GM12878 (cell line): Measurements from ENCODE around the gene MCAT. TPM values are rescaled to one million over a fixed set of nuclear protein-coding genes. Genes with fewer than 3 reads are reported as not detected.

Experiments
- ATAC-seq: fragments of 200-7000 bp; cut with Tn5 transposase; 3 replicates; pipeline ENCODE4 v1.9.1; 2020; ENCODE audit warnings: mild to moderate bottlenecking, moderate library complexity
- BruUV-seq: library from RNA; stranded (reverse); fragments of 400-500 nt; replicated peaks from 2 replicates; lab custom pipeline; 2021; lab: Mats Ljungman, UMichigan
- CTCF ChIA-PET: fragments of 300-600 bp; sonication (Branson Sonifier 250); formaldehyde crosslinking; extraction: SDS; loops from one replicate; lab custom pipeline; 2021; ENCODE audit warnings: inconsistent platforms; lab: Yijun Ruan, JAX
- POLR2A ChIA-PET: fragments of 350-600 bp; formaldehyde crosslinking; extraction: SDS; loops from one replicate; lab custom pipeline; 2021; ENCODE audit warnings: inconsistent platforms; lab: Charles Lee
- RAD21 ChIA-PET: fragments of 300-600 bp; sonication (Branson Sonifier 250); formaldehyde crosslinking; loops from one replicate; lab custom pipeline; 2023; ENCODE audit warnings: antibody characterized with exemption; ENCODE audit not compliant: unreplicated experiment; lab: Charles Lee
- SMC1A ChIA-PET: fragments of 300-600 bp; sonication (Branson Sonifier 250); formaldehyde crosslinking; loops from one replicate; lab custom pipeline; 2023; ENCODE audit not compliant: unreplicated experiment, uncharacterized antibody; lab: Charles Lee
- DNase-seq: peaks from one replicate; pipeline ENCODE4 v3.0.0-alpha.2; 2011; ENCODE audit warnings: low read depth, low spot score
- FAIRE-seq: peaks from 3 replicates; lab custom pipeline; 2011; peaks lifted over from hg19 to GRCh38; lab: Jason Lieb, UNC
- H2AFZ ChIP-seq: 2 replicates; pipeline ENCODE4 v1.6.0; 2011; ENCODE audit warnings: low read depth, low read length, control low read depth; ENCODE audit not compliant: control insufficient read depth
- H3K27ac ChIP-seq: 2 replicates; pipeline ENCODE4 v1.5.1; 2011; ENCODE audit warnings: control low read depth; ENCODE audit not compliant: control insufficient read depth, insufficient read depth
- H3K27me3 ChIP-seq, 2 experiments: replicated peaks in 1 of 2; 2 replicates each; pipeline versions ENCODE4 v1.6.0 to v1.6.1; 2011; ENCODE audit warnings: low read length in 1 of 2; ENCODE audit not compliant: control insufficient read depth in 2 of 2, insufficient read depth in 2 of 2
- H3K36me3 ChIP-seq, 2 experiments: 2 replicates each; pipeline ENCODE4 v1.5.1; 2011; ENCODE audit warnings: low read length in 1 of 2; ENCODE audit not compliant: control insufficient read depth in 2 of 2, insufficient read depth in 2 of 2
- H3K4me1 ChIP-seq: 2 replicates; pipeline ENCODE4 v1.6.1; 2011; ENCODE audit warnings: mild to moderate bottlenecking, low read length, moderate library complexity, mixed read lengths; ENCODE audit not compliant: control insufficient read depth, insufficient read depth
- H3K4me2 ChIP-seq: 2 replicates; pipeline ENCODE4 v1.6.0; 2011; ENCODE audit warnings: control low read depth; ENCODE audit not compliant: control insufficient read depth, insufficient read depth
- H3K4me3 ChIP-seq: fragments of 200-600 bp; sonication (generic); 2 replicates; pipeline ENCODE4 v1.5.1; 2016
- H3K79me2 ChIP-seq: 2 replicates; pipeline ENCODE4 v1.6.0; 2011; ENCODE audit warnings: low read length; ENCODE audit not compliant: control insufficient read depth, insufficient read depth
- H3K9ac ChIP-seq: 2 replicates; pipeline ENCODE4 v1.8.0; 2011; ENCODE audit warnings: low read length, control low read depth, mixed read lengths; ENCODE audit not compliant: control insufficient read depth, insufficient read depth
- H3K9me3 ChIP-seq: replicated peaks from 3 replicates; pipeline ENCODE4 v1.5.1; 2011; ENCODE audit warnings: mild to moderate bottlenecking, low read length; ENCODE audit not compliant: control insufficient read depth, insufficient read depth
- H4K20me1 ChIP-seq: 2 replicates; pipeline ENCODE4 v1.6.0; 2011; ENCODE audit not compliant: control insufficient read depth, insufficient read depth
- EP300 ChIP-seq, 2 experiments: fragments of 150-350 bp in 1 of 2; IDR thresholded peaks; 2 replicates each; pipeline ENCODE4 v1.6.1; 2011 to 2012; ENCODE audit warnings: low read depth in 2 of 2, low read length in 2 of 2, borderline replicate concordance in 1 of 2, improper control_type of control experiment in 1 of 2, inconsistent platforms in 1 of 2; ENCODE audit not compliant: control insufficient read depth in 1 of 2
- HCFC1 ChIP-seq: fragments of 150-350 bp; IDR thresholded peaks from 2 replicates; pipeline ENCODE4 v1.6.1; 2014; ENCODE audit warnings: low read length
- IRF3 ChIP-seq: fragments of 450-650 bp; IDR thresholded peaks from 2 replicates; pipeline ENCODE4 v1.6.1; 2014; ENCODE audit warnings: mild to moderate bottlenecking
- MTA2 ChIP-seq: fragments of 450-650 bp; IDR thresholded peaks from 2 replicates; pipeline ENCODE4 v1.6.1; 2016; ENCODE audit warnings: low read depth, mild to moderate bottlenecking, moderate library complexity
- NFIC ChIP-seq: IDR thresholded peaks from 2 replicates; pipeline ENCODE4 v1.6.1; 2012; ENCODE audit warnings: low read depth, mild to moderate bottlenecking, inconsistent platforms, low read length, moderate library complexity
- NFXL1 ChIP-seq: fragments of 450-650 bp; IDR thresholded peaks from 2 replicates; pipeline ENCODE4 v1.6.1; 2017; ENCODE audit warnings: antibody characterized with exemption, mild to moderate bottlenecking, borderline replicate concordance
- NRF1 ChIP-seq: conservative IDR thresholded peaks from 2 replicates; pipeline ENCODE4 v1.6.1; 2011; ENCODE audit warnings: mild to moderate bottlenecking, low read depth, low read length, improper control_type of control experiment
- POLR2AphosphoS2 ChIP-seq: IDR thresholded peaks from 2 replicates; pipeline ENCODE4 v1.6.1; 2011; ENCODE audit warnings: low read depth, mild to moderate bottlenecking, low read length, improper control_type of control experiment, moderate library complexity
- POU2F2 ChIP-seq: IDR thresholded peaks from 3 replicates; pipeline ENCODE4 v1.6.1; 2011; ENCODE audit warnings: low read depth, mild to moderate bottlenecking, low read length, borderline replicate concordance
- RFX5 ChIP-seq: IDR thresholded peaks from 2 replicates; pipeline ENCODE4 v1.6.1; 2011; ENCODE audit warnings: low read depth, low read length, improper control_type of control experiment
- STAT1 ChIP-seq: fragments of 450-650 bp; conservative IDR thresholded peaks from 2 replicates; pipeline ENCODE4 v1.6.1; 2014; ENCODE audit warnings: antibody characterized with exemption, mild to moderate bottlenecking
- YY1 ChIP-seq: IDR thresholded peaks from 2 replicates; pipeline ENCODE4 v1.6.1; 2011; ENCODE audit warnings: low read depth, mild to moderate bottlenecking, low read length
- WGBS: methylation state at CpG from one replicate; pipeline ENCODE4 v1.1.6; 2016; ENCODE audit warnings: low lambda C conversion rate; ENCODE audit not compliant: insufficient replicate concordance, insufficient coverage; ENCODE audit errors: missing lambda C conversion rate; 5-methylcytosine and 5-hydroxymethylcytosine counted together
- in situ Hi-C: fragments of 300-500 bp; cut with MboI; formaldehyde crosslinking; loops from 9 replicates; pipeline ENCODE4 v1.14.3; 2018; ENCODE audit warnings: mixed read lengths
- intact Hi-C: fragments of 100-400 bp; cut with micrococcal nuclease; formaldehyde crosslinking; loops from one replicate; pipeline ENCODE4 v1.14.2; 2022; ENCODE audit not compliant: unreplicated experiment
- polyA plus RNA-seq, 11 experiments: library from polyadenylated mRNA; depleted of rRNA in 4 of 11; unstranded in 6 of 11; stranded (reverse) in 5 of 11; fragments of >200 nt; fragmentation: Nextera tagmentation in 4 of 11; fragmentation: Illumina TruSeq in 1 of 11; extraction: Ambion mirVana in 4 of 11; extraction: Trizol in 1 of 11; gene quantifications; 1 replicate in 1 of 11; 2 replicates in 10 of 11; pipeline versions ENCODE4 v1.2.1 to v1.2.3, GENCODE V29; 2011 to 2016; ENCODE audit warnings: inconsistent platforms in 2 of 11, missing spikeins in 2 of 11, low read depth in 1 of 11
- total RNA-seq, 4 experiments: library from RNA; depleted of rRNA in 3 of 4; stranded (reverse); fragments of >200 nt in 3 of 4; fragmentation: Illumina TruSeq in 1 of 4; extraction: Trizol in 1 of 4; gene quantifications; 2 replicates each; pipeline versions ENCODE4 v1.2.1 to v1.2.3, GENCODE V29; 2013 to 2021
- TF ChIP-seq, protein P1 (sequence below): fragments of 450-650 bp; IDR thresholded peaks from 2 replicates; pipeline ENCODE4 v1.6.1; 2016; ENCODE audit warnings: mild to moderate bottlenecking
- TF ChIP-seq, protein P2 (sequence below): IDR thresholded peaks from 2 replicates; pipeline ENCODE4 v1.6.1; 2011; ENCODE audit warnings: low read depth, mild to moderate bottlenecking, low read length, moderate library complexity, borderline replicate concordance; ENCODE audit errors: extremely low read depth
- TF ChIP-seq, protein P3 (sequence below): IDR thresholded peaks from 2 replicates; pipeline ENCODE4 v1.6.1; 2011; ENCODE audit warnings: borderline replicate concordance, low read depth, mild to moderate bottlenecking, moderate library complexity, mixed read lengths, low read length; ENCODE audit not compliant: insufficient read depth; ENCODE audit errors: extremely low read length

The MCAT gene
- total and polyA plus RNA-seq, 10 of the 15 experiments (the other 5 are each of a cell fraction or from before 2014, with no cell fraction given) = 3.6 to 29.1 (median 19.3) TPM

DNA sequence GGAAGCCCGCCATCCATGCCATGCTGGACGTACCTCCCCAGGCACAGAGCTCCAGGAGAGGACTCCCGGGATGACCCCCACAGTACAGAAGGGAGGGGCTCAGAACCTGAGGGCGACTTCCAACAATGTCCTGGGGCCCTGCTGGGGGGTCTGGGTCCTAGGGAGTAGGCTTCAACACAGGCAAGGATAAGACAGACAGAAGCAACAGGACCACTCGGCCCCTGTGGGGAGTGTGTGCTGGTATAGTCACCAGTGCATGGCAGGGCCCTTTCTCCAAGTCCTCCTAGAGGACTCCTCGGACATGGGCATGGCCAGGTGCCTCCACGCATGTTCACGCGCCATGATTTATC is 26.9 kb upstream of the MCAT start:
- intact Hi-C loops = no loop called here

GRCh38 chr22:43169310-43170130 is 26.3 kb upstream of the MCAT start:
- Histone ChIP-seq H2AFZ (no peak overlapping the region), H3K9ac (no peak overlapping the region), H3K4me1 (no peaks in the 10 kb centered on the region), H3K4me2 (no peak overlapping the region), H3K27ac (no peak overlapping the region), H3K9me3 (no peaks in the 10 kb centered on the region), H3K27me3 (no peaks in the 10 kb centered on the region), H3K36me3 (peaks cover 2 to 8% of the 10 kb centered on the region in 2 experiments; a peak in 3 of 4 replicates), H3K4me3 (no peak overlapping the region), H3K79me2 (no peaks in the 10 kb centered on the region), H4K20me1 (no peaks in the 10 kb centered on the region)
- ChIA-PET POLR2A (no interaction called here), CTCF (no interaction called here), SMC1A (no interaction called here), RAD21 (no interaction called here)
- WGBS = 87% methylated on average over 23 of the region's 23 CpGs
- ATAC-seq = no peak
- no peak for FAIRE-seq
- in situ Hi-C loops = no loop called here
- intact Hi-C loops = no loop called here
- TF ChIP-seq, protein P1, sequence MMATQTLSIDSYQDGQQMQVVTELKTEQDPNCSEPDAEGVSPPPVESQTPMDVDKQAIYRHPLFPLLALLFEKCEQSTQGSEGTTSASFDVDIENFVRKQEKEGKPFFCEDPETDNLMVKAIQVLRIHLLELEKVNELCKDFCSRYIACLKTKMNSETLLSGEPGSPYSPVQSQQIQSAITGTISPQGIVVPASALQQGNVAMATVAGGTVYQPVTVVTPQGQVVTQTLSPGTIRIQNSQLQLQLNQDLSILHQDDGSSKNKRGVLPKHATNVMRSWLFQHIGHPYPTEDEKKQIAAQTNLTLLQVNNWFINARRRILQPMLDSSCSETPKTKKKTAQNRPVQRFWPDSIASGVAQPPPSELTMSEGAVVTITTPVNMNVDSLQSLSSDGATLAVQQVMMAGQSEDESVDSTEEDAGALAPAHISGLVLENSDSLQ = no peak
- TF ChIP-seq IRF3 (no peak), MTA2 (no peak), STAT1 (no peak), NRF1 (no peak), POLR2AphosphoS2 (no peak)
- TF ChIP-seq, protein P2, sequence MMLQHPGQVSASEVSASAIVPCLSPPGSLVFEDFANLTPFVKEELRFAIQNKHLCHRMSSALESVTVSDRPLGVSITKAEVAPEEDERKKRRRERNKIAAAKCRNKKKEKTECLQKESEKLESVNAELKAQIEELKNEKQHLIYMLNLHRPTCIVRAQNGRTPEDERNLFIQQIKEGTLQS = no peak
- DNase-seq = no peak
- BruUV-seq = no TSS peak

More for the DNA sequence above, 26.9 kb upstream of the MCAT start:
- Histone ChIP-seq H3K27me3 (no peaks in the 10 kb centered on the region), H4K20me1 (no peaks in the 10 kb centered on the region), H3K4me3 (no peak overlapping the region), H3K36me3 (peaks cover 2 to 12% of the 10 kb centered on the region in 2 experiments; a peak in 3 of 4 replicates), H3K9me3 (no peaks in the 10 kb centered on the region), H3K9ac (no peak overlapping the region), H3K4me2 (no peak overlapping the region), H2AFZ (no peak overlapping the region), H3K4me1 (no peaks in the 10 kb centered on the region), H3K27ac (no peak overlapping the region), H3K79me2 (no peaks in the 10 kb centered on the region)
- no TSS peak for BruUV-seq
- in situ Hi-C loops = no loop called here
- CTCF ChIA-PET = no interaction called here
- DNase-seq (no peak), ATAC-seq (no peak), FAIRE-seq (no peak)
- POLR2A ChIA-PET = no interaction called here
- 82% methylated on average over 9 of the region's 9 CpGs for WGBS
- TF ChIP-seq POU2F2 (no peak), YY1 (no peak), NFIC (no peak), NFXL1 (no peak), HCFC1 (no peak), RFX5 (no peak), EP300 (IDR thresholded peaks at IDR 0.05; ENCODE audit: borderline replicate concordance in 1 of 2, control insufficient read depth in 1 of 2, low read depth in 2 of 2, low read length in 2 of 2) (no peak)
- TF ChIP-seq, protein P3, sequence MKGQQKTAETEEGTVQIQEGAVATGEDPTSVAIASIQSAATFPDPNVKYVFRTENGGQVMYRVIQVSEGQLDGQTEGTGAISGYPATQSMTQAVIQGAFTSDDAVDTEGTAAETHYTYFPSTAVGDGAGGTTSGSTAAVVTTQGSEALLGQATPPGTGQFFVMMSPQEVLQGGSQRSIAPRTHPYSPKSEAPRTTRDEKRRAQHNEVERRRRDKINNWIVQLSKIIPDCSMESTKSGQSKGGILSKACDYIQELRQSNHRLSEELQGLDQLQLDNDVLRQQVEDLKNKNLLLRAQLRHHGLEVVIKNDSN = no peak
- SMC1A ChIA-PET = no interaction called here
- RAD21 ChIA-PET = no interaction called here
